Measurements from ENCODE around the gene AQP11.
A peak's percentile ranks its signal among the peaks of the same experiment; 100 is the strongest.

DNA sequence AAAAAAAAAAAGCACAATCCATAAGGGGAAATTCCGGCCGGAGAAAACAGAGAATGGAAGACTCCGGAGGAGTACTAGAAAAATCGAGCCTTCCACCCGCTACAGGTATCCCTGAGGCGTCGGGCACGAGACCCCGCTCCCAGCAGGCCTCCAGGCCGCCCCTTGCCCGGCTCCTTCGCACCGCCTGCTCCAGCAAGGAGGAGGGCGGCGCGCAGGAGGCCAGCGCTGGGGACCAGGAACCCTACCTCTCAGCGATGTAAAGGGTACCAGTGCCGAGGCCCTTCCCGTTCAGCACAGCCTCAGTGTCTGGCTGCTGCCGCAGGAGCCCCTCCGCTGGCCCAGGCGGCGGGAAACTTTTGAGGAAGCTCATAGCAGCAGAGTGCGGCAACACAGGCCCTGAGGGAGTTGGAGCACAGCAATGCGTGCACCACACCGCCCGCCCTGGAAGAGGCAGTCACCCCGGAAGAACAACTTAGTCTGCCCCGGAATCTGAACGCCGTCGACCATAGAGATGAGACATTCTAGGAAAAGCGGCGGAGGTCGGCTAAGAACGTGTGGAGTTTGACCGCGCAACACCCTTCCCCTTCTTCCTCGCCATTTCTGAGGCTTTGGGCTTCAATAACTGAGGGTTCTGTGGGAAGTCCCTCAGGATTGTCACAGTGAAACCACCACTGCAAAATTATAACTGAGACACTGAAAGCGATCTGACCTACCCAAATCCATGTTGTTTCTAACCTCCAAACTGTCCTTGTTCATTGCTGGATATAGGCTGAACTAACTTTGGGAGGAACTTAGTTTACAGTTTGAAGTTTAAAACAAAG, 47.8 kb downstream of the AQP11 start, which contains the start of gene CLNS1A:
- peak; percentile 78 for TF ChIP-seq POU2F2 (IDR thresholded peaks at IDR 0.05; ENCODE audit: low read depth, low read length)
- TF ChIP-seq POLR2AphosphoS5 (IDR thresholded peaks at IDR 0.05; ENCODE audit: low read depth, low read length), result peak; percentile 93
- TF ChIP-seq TAF1 (IDR thresholded peaks at IDR 0.05; ENCODE audit: low read depth, low read length), result peak; percentile 97

Data from GM12891 (cell line).